ENCODE results near the gene GEN1. TPM values are rescaled to one million over a fixed set of nuclear protein-coding genes. Genes with fewer than 3 reads are reported as not detected.

The GEN1 gene
- total and polyA plus RNA-seq, 2 of the 13 experiments (the other 11 are each of a cell fraction or from before 2014, with no cell fraction given): 9.9 to 27.1 TPM

DNA sequence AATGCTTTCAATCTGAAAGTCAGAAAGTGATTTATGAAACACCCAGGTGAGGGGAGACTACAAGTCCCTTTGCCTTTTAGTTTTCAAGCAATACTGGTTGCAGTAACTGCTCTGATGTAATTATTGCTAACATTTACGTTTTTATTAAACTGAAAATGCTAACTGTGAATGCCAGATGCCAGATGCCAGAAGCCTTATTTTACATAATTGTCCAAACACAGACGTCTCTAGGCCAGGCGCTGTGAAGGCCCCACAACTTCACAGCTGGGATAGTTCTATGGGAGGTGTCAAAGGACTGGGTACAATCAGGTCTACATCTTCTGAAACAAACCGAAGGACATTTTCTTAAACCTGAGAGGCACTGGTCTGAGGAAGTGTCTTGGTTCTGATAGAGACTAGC is 34.8 kb downstream of the GEN1 start (continued):
- TF ChIP-seq MEIS2 (CRISPR knock-in tag; IDR thresholded peaks at IDR 0.05) (no peak), PAF1 (CRISPR knock-in tag; IDR thresholded peaks at IDR 0.05) (no peak), RFXANK (CRISPR knock-in tag; IDR thresholded peaks at IDR 0.05) (no peak), DNMT1 (CRISPR knock-in tag; IDR thresholded peaks at IDR 0.05) (no peak)
- TF ChIP-seq, protein P1, sequence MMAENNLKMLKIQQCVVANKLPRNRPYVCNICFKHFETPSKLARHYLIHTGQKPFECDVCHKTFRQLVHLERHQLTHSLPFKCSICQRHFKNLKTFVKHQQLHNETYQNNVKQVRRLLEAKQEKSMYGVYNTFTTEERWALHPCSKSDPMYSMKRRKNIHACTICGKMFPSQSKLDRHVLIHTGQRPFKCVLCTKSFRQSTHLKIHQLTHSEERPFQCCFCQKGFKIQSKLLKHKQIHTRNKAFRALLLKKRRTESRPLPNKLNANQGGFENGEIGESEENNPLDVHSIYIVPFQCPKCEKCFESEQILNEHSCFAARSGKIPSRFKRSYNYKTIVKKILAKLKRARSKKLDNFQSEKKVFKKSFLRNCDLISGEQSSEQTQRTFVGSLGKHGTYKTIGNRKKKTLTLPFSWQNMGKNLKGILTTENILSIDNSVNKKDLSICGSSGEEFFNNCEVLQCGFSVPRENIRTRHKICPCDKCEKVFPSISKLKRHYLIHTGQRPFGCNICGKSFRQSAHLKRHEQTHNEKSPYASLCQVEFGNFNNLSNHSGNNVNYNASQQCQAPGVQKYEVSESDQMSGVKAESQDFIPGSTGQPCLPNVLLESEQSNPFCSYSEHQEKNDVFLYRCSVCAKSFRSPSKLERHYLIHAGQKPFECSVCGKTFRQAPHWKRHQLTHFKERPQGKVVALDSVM (CRISPR knock-in tag; IDR thresholded peaks at IDR 0.05): no peak

DNA sequence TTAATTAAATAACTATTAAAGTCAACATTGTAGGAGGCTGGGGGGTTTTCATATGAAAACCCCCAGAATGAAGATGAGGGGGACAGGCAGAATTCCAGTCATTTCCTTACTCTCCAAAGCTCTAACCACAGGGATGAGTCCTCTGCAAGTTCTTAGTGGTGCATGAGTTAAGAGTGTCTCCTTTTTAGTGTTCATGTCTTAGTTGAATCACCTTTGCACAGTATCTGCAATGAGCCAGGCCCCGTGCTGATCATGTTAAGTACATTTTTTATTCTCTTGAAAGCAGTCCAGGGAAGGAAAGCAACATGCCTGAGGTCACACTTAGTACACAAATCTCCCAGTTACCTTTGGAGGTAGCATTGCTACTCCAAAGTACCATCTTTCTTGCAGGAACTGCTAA is 36.6 kb downstream of the GEN1 start:
- FAIRE-seq: no peak
- ChIA-PET POLR2A (interaction anchor here (1.3 kb wide), 1 partner anchor 10 kb away, joined by 4 read pairs; no protein-coding TSS in a partner anchor), CTCF (ENCODE audit: low intra/inter-chr PET ratio, low total read pairs) (no interaction called here)
- H4K20me1 ChIP-seq (ENCODE audit: insufficient read depth, low read length): no peaks in the 10 kb centered on the region
- no peak overlapping the region for H3K4me3 ChIP-seq (replicated peaks in 1 of 3; ENCODE audit: insufficient read depth in 1 of 3, low read depth in 2 of 3, low read length in 3 of 3)
- peaks cover 2 to 6% of the 10 kb centered on the region in 2 experiments; a peak in 4 of 5 replicates for H3K27me3 ChIP-seq (ENCODE audit: control insufficient read depth in 1 of 2, insufficient read depth in 2 of 2, low read length in 2 of 2)
- no peak overlapping the region for H2AFZ ChIP-seq (ENCODE audit: low read length)
- in situ Hi-C loops (cut with HindIII; ENCODE audit: extremely low pct_ligation_motif_present, low pct_unique_long_range_greater_than_20kb) (no loop called here), intact Hi-C loops (cut with micrococcal nuclease; ENCODE audit: unreplicated experiment) (no loop called here)
- no peak overlapping the region for H3K4me2 ChIP-seq (ENCODE audit: low read depth, low read length)
- no peak for DNase-seq (ENCODE audit: low spot score)
- no TSS peak for BruUV-seq (replicated peaks)
- no peaks in the 10 kb centered on the region for H3K36me3 ChIP-seq (replicated peaks in 1 of 2; ENCODE audit: control insufficient read depth in 1 of 2, insufficient read depth in 2 of 2, low read length in 2 of 2)
- no peak for ATAC-seq
- TF ChIP-seq ZNF570 (CRISPR knock-in tag; IDR thresholded peaks at IDR 0.05; ENCODE audit: borderline replicate concordance): no peak
- no peak for TF ChIP-seq ZNF260 (CRISPR knock-in tag; IDR thresholded peaks at IDR 0.05; ENCODE audit: borderline replicate concordance, low read depth)
- no peak for TF ChIP-seq ZNF556 (CRISPR knock-in tag; IDR thresholded peaks at IDR 0.05; ENCODE audit: borderline replicate concordance)
- 0% methylated on average over 1 of the region's 1 CpG for WGBS (ENCODE audit: low lambda C conversion rate)
- no peak overlapping the region for H3K27ac ChIP-seq (ENCODE audit: extremely low read length, insufficient read depth, low read length)
- no peaks in the 10 kb centered on the region for H3K4me1 ChIP-seq (ENCODE audit: insufficient read depth, low read length)
- no peaks in the 10 kb centered on the region for H3K79me2 ChIP-seq (ENCODE audit: insufficient read depth, low read length)
- H3K9me3 ChIP-seq (ENCODE audit: low read length): no peaks in the 10 kb centered on the region
- no peak overlapping the region for H3K9ac ChIP-seq (ENCODE audit: insufficient read depth, low read depth, low read length)

All from HepG2 (cell line).